GM19043 (cell line): ENCODE measurements around the gene CD46.

Source experiments
- ATAC-seq: cut with Tn5 transposase; IDR thresholded peaks from one replicate; pipeline ENCODE4 v1.9.1; 2021; ENCODE audit warnings: low read depth; ENCODE audit not compliant: unreplicated experiment

Gene CD46

GRCh38 chr1:207826557-207827487 is 75.0 kb downstream of the CD46 start:
- ATAC-seq: no peak

- no peak for ATAC-seq
Measured at GRCh38 chr1:207827488-207827830, 75.6 kb downstream of the CD46 start.

- ATAC-seq: no peak
Measured at GRCh38 chr1:207828046-207828445, 76.2 kb downstream of the CD46 start.

- ATAC-seq: peak; percentile 30
Measured at GRCh38 chr1:207828485-207829158, 76.8 kb downstream of the CD46 start.

- no peak for ATAC-seq
Measured at GRCh38 chr1:207829576-207829975, 77.7 kb downstream of the CD46 start.

- ATAC-seq: no peak
Measured at GRCh38 chr1:207830788-207831187, 78.9 kb downstream of the CD46 start.

- ATAC-seq: peak; percentile 81
Measured at GRCh38 chr1:207831517-207832327, 79.9 kb downstream of the CD46 start.

GRCh38 chr1:207832796-207833195 is 80.9 kb downstream of the CD46 start:
- no peak for ATAC-seq

GRCh38 chr1:207833381-207833780 is 81.5 kb downstream of the CD46 start:
- ATAC-seq: no peak

- no peak for ATAC-seq
Measured at GRCh38 chr1:207833956-207834660, 82.3 kb downstream of the CD46 start.

- ATAC-seq: no peak
Measured at GRCh38 chr1:207835958-207836357, 84.1 kb downstream of the CD46 start.

- no peak for ATAC-seq
Measured at GRCh38 chr1:207836591-207837347, 84.9 kb downstream of the CD46 start.

GRCh38 chr1:207837673-207838072 is 85.8 kb downstream of the CD46 start:
- ATAC-seq: no peak

- ATAC-seq: no peak
Measured at GRCh38 chr1:207838156-207839082, 86.6 kb downstream of the CD46 start.

- no peak for ATAC-seq
Measured at GRCh38 chr1:207839083-207839413, 87.2 kb downstream of the CD46 start.

- no peak for ATAC-seq
Measured at GRCh38 chr1:207840380-207840779, 88.5 kb downstream of the CD46 start.

GRCh38 chr1:207841293-207841692 is 89.4 kb downstream of the CD46 start:
- ATAC-seq: no peak

- ATAC-seq: no peak
Measured at GRCh38 chr1:207841901-207842300, 90.0 kb downstream of the CD46 start.

- ATAC-seq: no peak
Measured at GRCh38 chr1:207842506-207842905, 90.7 kb downstream of the CD46 start.
